Measurements from ENCODE around the gene LYST.
A peak's percentile ranks its signal among the peaks of the same experiment; 100 is the strongest.

Gene LYST

DNA sequence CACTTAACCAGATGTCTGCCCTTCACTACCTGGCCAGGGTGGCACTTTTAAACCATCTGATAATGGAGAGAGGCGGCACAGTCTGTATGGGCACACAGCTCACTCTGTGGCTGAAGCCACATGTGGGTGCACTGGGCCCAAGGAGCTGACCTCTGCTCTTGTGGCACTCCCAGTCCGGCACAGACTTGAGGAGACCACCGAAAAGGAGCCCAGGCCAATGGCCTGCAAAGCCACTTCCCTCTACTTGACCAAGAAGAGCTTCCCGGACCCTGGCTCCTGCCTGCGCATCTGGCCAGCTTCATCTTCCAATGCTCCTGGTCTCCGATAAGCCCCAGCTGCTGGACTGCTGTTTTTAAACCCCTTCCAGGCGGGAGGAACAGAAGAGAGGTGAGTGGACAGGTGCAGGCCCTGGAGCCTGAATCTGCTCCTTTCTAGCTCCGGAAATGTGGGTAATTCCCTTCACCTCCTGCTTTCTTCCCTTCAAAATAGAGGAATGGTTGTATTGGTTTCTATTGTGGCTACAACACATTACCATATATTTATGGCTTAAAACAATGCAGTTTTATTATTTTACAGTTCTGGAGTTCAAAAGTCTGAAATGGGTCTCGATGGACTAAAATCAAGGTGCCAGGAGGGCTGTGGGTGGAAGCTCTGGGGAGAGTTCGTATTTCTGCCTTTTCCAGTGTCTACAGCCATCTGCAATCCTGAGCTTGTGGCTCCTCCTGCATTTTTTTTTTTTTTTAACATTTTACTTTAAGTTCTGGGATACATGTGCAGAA, 228.8 kb downstream of the LYST start:
- Histone ChIP-seq H3K9me2 (replicated peaks; ENCODE audit: insufficient read depth, low read length) (no peaks in the 10 kb centered on the region), H3F3A (ENCODE audit: insufficient read depth, low read length) (no peaks in the 10 kb centered on the region), H3K9me3 (replicated peaks; ENCODE audit: insufficient read depth, low read length) (no peaks in the 10 kb centered on the region), H3K36me3 (replicated peaks; ENCODE audit: insufficient read depth, low read length) (no peaks in the 10 kb centered on the region), H3K27ac (ENCODE audit: low read length) (no peak overlapping the region), H3K4me3 (ENCODE audit: low read length) (no peak overlapping the region), H3K27me3 (replicated peaks; ENCODE audit: insufficient read depth, low read length) (no peaks in the 10 kb centered on the region), H3K4me1 (ENCODE audit: low read length) (peaks cover 3% of the 10 kb centered on the region), H3K4me2 (ENCODE audit: low read depth, low read length) (no peak overlapping the region), H3K79me2 (ENCODE audit: low read length) (no peaks in the 10 kb centered on the region), H4K20me1 (ENCODE audit: insufficient read depth, low read length) (no peaks in the 10 kb centered on the region), H2AFZ (ENCODE audit: low read length) (no peak overlapping the region), H3K9ac (ENCODE audit: low read length) (no peak overlapping the region)
- no peak for DNase-seq
- TF ChIP-seq EZH2phosphoT487 (IDR thresholded peaks at IDR 0.05; ENCODE audit: low read length) (no peak), EZH2 (optimal IDR thresholded peaks at IDR 0.05; ENCODE audit: low read depth, low read length) (no peak)

DNA sequence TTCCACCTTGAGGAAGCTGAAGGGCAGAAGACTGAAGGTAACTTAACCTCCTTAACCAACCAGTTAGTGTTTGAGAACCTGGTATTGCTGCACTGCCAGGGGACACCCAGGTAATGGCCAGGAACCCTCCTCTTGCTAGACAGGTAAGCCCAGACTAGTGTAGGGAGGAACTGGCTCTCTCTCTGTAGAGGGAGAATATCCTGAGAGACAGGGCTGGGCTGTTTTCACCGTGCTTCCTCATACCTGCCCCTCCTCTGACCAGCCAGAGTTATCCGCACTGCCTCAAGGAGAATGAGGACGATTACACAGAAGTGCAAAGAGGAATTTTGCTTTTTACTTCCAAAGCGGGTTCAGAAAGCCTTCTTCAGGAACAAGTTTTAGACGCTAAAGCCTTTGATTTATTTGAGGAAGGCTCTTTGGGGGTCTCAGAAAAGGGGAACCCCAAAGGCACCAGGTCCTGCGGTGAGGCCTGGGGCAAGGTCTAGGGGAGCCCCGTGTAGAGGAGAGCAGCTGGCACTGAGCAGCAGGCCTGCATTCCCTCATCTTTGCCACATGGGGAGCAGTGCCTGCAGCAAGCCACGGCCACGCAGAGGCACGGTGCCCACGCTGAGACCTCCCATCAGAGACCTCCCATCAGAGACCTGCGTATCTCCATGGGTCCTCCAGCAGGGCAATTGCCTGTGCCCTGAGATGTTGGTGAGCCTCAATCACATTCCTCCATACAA, 230.6 kb downstream of the LYST start:
- no peak overlapping the region for H2AFZ ChIP-seq (ENCODE audit: low read length)
- DNase-seq, result no peak
- H3K4me2 ChIP-seq (ENCODE audit: low read depth, low read length), result no peak overlapping the region
- no peaks in the 10 kb centered on the region for H3K79me2 ChIP-seq (ENCODE audit: low read length)
- TF ChIP-seq EZH2phosphoT487 (IDR thresholded peaks at IDR 0.05; ENCODE audit: low read length), result no peak
- no peak for TF ChIP-seq EZH2 (optimal IDR thresholded peaks at IDR 0.05; ENCODE audit: low read depth, low read length)
- TF ChIP-seq, protein P1, sequence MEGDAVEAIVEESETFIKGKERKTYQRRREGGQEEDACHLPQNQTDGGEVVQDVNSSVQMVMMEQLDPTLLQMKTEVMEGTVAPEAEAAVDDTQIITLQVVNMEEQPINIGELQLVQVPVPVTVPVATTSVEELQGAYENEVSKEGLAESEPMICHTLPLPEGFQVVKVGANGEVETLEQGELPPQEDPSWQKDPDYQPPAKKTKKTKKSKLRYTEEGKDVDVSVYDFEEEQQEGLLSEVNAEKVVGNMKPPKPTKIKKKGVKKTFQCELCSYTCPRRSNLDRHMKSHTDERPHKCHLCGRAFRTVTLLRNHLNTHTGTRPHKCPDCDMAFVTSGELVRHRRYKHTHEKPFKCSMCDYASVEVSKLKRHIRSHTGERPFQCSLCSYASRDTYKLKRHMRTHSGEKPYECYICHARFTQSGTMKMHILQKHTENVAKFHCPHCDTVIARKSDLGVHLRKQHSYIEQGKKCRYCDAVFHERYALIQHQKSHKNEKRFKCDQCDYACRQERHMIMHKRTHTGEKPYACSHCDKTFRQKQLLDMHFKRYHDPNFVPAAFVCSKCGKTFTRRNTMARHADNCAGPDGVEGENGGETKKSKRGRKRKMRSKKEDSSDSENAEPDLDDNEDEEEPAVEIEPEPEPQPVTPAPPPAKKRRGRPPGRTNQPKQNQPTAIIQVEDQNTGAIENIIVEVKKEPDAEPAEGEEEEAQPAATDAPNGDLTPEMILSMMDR (IDR thresholded peaks at IDR 0.05; ENCODE audit: low read length), result no peak; the same call in 1 of the 2 replicates
- no peaks in the 10 kb centered on the region for H3K36me3 ChIP-seq (replicated peaks; ENCODE audit: insufficient read depth, low read length)
- H3F3A ChIP-seq (ENCODE audit: insufficient read depth, low read length), result peaks cover 4% of the 10 kb centered on the region; the same call in 1 of the 2 replicates
- no peaks in the 10 kb centered on the region for H3K9me2 ChIP-seq (replicated peaks; ENCODE audit: insufficient read depth, low read length)
- H3K27ac ChIP-seq (ENCODE audit: low read length), result no peak overlapping the region
- no peaks in the 10 kb centered on the region for H3K27me3 ChIP-seq (replicated peaks; ENCODE audit: insufficient read depth, low read length)
- no peak overlapping the region for H3K9ac ChIP-seq (ENCODE audit: low read length)
- H3K4me1 ChIP-seq (ENCODE audit: low read length), result peaks cover 3% of the 10 kb centered on the region
- no peaks in the 10 kb centered on the region for H3K9me3 ChIP-seq (replicated peaks; ENCODE audit: insufficient read depth, low read length)
- H4K20me1 ChIP-seq (ENCODE audit: insufficient read depth, low read length), result no peaks in the 10 kb centered on the region
- H3K4me3 ChIP-seq (ENCODE audit: low read length), result no peak overlapping the region

DNA sequence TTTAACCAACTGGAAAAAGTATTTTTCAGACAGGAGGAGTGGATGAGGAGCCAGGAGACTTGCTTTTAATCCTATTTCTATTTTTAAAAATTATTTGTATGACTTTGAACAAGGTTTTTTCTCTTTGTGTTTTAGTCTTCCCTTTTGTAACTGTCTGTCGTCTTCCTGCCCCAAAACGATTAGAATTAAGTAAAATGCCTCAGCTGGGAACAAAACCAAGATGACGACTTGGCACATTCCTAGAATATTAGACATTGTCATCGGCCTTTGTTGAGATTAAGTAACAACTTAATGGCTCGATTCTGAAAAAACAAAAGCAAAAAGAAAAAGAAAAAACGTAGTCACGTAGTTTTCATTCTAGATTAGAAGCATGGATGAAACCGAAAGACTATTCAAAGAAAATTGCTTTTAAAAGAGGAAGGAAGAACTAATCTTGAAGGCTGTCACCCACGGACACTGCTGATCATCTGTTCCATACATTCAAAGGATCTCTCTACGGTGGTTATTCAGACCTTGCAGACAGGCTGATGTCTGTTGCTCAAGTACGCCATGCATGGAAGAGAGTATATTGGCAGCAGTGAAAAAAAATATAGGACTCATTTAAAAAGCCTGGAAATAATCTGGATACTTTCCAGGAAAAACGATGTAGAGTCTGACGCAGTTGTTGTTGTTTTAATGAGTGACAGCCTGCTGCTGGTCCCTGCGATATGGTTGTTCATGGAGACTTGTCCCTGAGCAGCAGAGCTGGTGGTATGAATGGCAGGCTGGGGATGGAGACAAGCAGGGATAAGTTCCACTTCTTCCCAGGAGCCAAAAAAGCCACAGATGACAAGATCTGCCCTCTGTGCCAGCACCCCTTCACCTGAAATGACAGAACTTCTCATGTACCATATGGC, 234.0 kb downstream of the LYST start:
- peak overlapping the region; percentile 48 for H3K4me3 ChIP-seq (ENCODE audit: low read length)
- TF ChIP-seq EZH2phosphoT487 (IDR thresholded peaks at IDR 0.05; ENCODE audit: low read length), result no peak
- TF ChIP-seq, protein P1 (IDR thresholded peaks at IDR 0.05; ENCODE audit: low read length), result 0 out of 2 replicates have a peak, but pooled peaks have one; percentile 12
- peaks cover 3% of the 10 kb centered on the region for H3K4me1 ChIP-seq (ENCODE audit: low read length)
- no peaks in the 10 kb centered on the region for H3K79me2 ChIP-seq (ENCODE audit: low read length)
- H3K9me3 ChIP-seq (replicated peaks; ENCODE audit: insufficient read depth, low read length), result no peaks in the 10 kb centered on the region
- H2AFZ ChIP-seq (ENCODE audit: low read length), result peak overlapping the region; percentile 32
- no peaks in the 10 kb centered on the region for H3K9me2 ChIP-seq (replicated peaks; ENCODE audit: insufficient read depth, low read length)
- peak overlapping the region; percentile 8; the same call in 1 of the 2 replicates for H3K27ac ChIP-seq (ENCODE audit: low read length)
- no peaks in the 10 kb centered on the region for H3K36me3 ChIP-seq (replicated peaks; ENCODE audit: insufficient read depth, low read length)
- H3K4me2 ChIP-seq (ENCODE audit: low read depth, low read length), result peak overlapping the region; percentile 64
- H3K27me3 ChIP-seq (replicated peaks; ENCODE audit: insufficient read depth, low read length), result no peaks in the 10 kb centered on the region
- peak overlapping the region; percentile 9; the same call in 1 of the 2 replicates for H3K9ac ChIP-seq (ENCODE audit: low read length)
- H4K20me1 ChIP-seq (ENCODE audit: insufficient read depth, low read length), result no peaks in the 10 kb centered on the region
- peak; percentile 63 for DNase-seq
- peaks cover 4% of the 10 kb centered on the region; the same call in 1 of the 2 replicates for H3F3A ChIP-seq (ENCODE audit: insufficient read depth, low read length)

Data from MM.1S (cell line).